Activated CD4-positive, alpha-beta T cell treated with anti-CD3 and anti-CD28 coated beads, Interleukin-2, Interleukin-4, amounts not matched to agents 100 ng/mL and 50 ng/mL, durations not matched to agents 16 hours and 8 hours (primary cell): ENCODE data around the gene SYT17.

Source experiments
- DNase-seq: peaks from one replicate; pipeline ENCODE4 v3.0.0-alpha.2; 2020; ENCODE audit warnings: low spot score

The SYT17 gene

GRCh38 chr16:19264123-19264673 is 96.2 kb downstream of the SYT17 start:
- DNase-seq: no peak

- no peak for DNase-seq
These were observed 97.4 kb downstream of the SYT17 start for GRCh38 chr16:19265380-19265930.

DNA sequence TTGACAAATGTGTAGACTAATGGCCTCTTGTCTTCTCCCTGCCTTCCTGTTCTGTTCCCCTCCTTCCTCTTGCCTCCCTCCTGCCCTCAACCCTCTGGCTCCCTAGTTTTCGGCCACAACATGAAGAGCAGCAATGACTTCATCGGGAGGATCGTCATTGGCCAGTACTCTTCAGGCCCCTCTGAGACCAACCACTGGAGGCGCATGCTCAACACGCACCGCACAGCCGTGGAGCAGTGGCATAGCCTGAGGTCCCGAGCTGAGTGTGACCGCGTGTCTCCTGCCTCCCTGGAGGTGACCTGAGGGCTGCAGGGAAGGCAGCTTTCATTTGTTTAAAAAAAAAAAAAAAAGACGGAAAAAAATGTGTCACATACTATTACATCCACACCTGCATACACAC is 98.7 kb downstream of the SYT17 start:
- no peak for DNase-seq

- no peak for DNase-seq
These were observed 101.1 kb downstream of the SYT17 start for GRCh38 chr16:19269098-19269497.

DNA sequence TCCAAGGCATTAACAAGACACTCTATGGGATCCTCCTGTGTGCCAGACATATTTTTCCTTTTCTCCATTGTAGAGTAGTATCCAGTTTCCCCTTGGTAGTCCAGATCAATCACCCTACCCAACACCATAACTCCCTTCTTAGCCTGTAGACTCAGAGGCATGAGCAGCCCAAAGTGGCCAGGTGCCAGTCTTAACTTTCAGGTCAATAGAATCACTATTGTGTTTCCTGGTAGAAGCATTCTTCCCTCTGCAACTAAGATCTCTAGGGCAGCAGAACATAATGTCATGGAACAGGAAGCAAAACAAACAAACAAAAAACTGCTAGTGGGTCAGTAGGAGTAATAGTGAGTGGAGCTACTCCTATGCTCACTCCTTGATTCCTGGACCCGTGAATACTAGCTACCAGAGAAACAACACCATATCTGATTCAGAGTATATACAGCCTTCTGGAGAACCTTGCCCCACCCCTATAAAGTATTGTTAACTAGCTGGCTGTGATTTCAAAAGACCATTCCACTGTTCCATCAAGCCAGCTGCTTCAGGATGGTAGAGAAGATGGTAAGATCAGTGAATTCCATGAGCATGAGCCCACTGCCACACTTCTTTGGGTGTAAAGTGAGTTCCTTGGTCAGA is 106.2 kb downstream of the SYT17 start:
- DNase-seq: no peak

DNA sequence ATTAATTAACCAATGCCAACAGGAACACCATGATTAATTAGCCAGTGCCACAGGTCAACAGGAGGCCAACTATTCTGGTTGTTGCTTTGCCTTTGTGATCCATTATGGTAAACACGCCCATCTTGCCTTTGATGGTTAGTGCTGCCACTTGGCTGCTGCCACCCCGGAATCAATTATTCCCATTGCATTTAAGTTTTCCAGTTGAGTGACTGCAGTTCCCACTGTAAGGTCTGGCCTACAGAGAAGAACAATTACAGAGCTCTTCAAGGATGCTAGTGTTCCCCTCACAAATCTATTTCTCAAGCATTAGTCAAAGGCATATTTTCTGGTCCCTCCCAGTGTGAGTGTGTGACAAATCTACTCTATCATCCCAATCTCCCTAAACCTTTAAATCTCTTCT is 110.4 kb downstream of the SYT17 start:
- no peak for DNase-seq

- DNase-seq: no peak
These were observed 113.2 kb downstream of the SYT17 start for GRCh38 chr16:19281246-19281645.

GRCh38 chr16:19282101-19282500 is 114.1 kb downstream of the SYT17 start:
- no peak for DNase-seq

DNA sequence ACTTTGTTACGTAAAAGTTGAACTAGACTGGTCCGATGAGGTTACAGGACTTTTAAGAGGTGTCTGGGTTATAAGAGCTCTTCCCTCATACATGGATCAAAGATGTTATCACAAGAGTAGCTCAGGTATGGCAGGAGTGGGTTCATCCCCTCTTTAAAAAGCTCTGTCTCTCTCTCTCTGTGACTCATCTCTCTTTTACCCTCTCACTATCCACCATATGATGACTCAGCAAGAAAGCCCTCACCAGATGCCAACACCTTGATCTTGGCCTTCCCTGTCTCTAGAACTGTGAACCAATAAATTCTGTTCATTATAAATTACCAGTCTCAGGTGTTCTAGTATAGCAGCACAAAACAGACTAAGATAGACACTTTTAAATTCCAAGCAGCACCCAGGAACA is 115.6 kb downstream of the SYT17 start:
- no peak for DNase-seq

GRCh38 chr16:19284207-19284606 is 116.2 kb downstream of the SYT17 start:
- DNase-seq: no peak

DNA sequence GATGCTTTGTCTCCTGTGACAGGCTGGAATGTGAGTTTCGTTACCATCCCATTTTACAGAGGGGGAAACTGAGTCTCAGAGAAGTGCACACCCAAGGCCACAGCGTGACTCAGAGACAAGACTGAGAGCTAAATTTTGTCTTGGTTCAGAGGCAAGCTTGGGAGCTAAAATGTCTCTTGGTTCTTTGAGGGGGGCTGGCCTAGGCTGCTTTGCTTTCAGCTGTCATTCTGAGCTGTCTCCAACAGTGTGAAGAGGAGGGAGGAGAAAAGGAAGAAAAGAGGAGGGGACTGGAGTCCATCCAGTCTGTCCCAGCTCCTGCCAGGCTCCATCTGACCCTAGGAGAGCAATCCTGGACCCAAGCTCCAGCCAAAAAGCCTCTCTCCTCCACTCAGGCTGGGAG is 117.4 kb downstream of the SYT17 start, which contains the start of gene CLEC19A:
Gene CLEC19A, plus strand, starts transcription at position 301 of the 400 bp plus-strand sequence. CDS start 121 bp downstream, outside the sequence.
- DNase-seq: no peak

- no peak for DNase-seq
These were observed 118.8 kb downstream of the SYT17 start for GRCh38 chr16:19286827-19287226.

DNA sequence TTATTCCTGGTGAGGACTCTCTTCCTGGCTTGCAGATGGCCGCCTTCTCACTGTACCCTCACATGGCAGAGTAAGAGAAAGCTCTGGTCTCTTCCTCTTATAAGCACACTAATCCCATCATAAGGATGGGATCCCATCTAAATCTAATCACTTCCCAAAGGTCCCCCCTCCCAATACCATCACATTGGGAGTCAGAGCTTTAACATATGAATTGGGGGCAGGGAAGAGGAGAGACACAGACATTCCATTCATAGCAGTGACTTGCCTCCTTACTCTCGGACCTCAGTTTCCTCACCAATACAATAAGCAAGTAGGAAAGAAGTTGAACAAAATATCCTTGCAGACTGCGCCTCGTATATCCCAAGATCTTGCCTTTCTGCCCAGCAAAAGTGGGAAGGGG is 119.2 kb downstream of the SYT17 start:
- no peak for DNase-seq

GRCh38 chr16:19288872-19289799 is 121.1 kb downstream of the SYT17 start:
- no peak for DNase-seq

GRCh38 chr16:19289811-19290485 is 121.9 kb downstream of the SYT17 start:
- DNase-seq: no peak

DNA sequence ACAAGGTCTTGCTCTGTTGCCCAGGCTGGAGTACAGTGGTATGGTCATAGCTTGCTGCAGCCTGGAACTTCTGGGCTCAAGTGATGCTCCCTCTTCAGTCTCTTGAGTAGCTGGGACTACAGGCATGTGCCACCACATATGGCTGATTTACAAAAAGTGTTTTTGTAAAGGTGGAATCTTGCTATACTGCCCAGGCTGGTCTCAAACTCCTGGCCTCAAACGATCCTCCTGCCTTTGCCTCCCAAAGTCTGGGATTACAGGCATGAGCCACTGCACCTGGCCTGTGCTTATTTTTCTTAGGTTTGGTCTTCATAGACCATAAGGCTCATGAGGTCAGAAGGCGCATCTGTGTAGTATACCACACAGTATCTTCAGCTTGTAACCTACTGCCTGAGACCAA is 122.8 kb downstream of the SYT17 start:
- DNase-seq: no peak

- DNase-seq: no peak
These were observed 123.4 kb downstream of the SYT17 start for GRCh38 chr16:19291475-19291874.

DNA sequence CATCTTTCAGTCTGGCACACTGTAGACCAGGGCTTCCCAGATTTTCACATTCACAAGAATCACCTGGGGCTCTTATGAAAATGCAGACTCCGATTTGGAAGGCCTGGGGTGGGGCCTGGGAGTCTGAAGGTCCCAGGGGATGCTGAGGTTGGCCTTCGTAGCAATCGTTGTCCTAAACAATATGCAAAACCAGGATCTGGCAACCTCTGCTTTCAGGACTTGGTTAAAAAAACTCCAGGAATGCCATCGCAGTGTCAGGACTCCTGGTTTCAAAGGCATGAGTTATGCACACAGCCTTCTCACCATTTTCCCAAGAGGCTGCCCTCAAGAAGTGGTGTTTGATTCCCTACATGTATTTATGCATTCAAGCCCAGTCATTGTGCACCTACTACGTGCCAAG is 124.1 kb downstream of the SYT17 start:
- DNase-seq: no peak

GRCh38 chr16:19294156-19294649 is 126.2 kb downstream of the SYT17 start:
- peak; percentile 38 for DNase-seq

DNA sequence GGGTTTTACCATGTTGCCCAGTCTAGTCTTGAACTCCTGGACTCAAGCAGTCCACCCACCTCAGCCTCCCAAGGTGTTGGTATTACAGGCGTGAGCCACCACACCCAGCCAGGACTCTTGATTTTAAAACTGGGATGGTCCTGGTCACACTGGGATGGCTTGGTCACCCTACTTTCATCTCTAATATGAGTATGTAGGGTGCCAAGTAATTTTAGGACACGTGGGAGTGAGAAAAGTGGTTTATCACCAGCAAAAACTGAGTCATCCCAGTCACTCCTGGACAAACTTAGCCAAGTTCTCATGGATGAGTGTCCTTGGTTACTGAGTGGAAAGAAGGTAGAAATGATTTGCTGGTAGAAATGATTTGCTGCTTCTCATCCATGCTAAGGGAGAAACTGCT is 127.4 kb downstream of the SYT17 start:
- no peak for DNase-seq

DNA sequence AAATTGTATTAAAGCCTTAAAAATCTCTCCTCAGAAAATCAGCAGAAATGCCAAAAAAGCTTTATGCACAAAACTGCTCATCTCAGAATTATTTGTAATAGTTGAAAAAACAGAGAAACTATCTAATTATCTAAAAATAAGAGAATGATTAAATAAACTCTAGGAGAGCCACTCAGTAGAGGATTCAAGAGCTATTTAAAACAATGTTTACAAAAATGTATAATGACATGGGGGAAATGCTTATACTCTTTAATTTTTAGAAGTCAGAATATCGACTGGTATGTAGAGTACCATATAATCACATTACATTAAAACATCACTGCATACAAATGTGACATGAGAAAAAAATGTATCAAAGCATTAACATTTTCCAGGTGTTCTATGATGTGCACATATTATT is 129.4 kb downstream of the SYT17 start:
- DNase-seq: no peak

DNA sequence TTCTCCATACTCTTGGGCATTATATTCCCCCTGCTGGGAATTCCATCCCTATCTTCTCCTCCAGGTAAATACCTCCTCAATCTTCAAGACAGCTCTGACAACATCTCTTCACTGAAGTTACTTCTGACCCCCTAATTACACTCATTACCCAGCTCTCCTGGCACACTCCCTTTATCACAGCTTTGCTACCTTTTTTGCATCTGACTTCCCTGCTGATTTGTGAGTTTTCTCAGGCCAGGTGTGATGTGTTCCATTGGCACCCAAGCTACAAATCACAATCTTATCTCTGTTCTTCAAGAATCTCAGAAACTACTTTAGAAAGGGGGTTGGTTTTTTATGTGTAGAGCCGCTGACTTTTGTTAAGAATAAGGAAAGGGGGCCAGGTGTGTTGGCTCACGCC is 131.5 kb downstream of the SYT17 start:
- DNase-seq: no peak
